Brain pericyte (primary cell): Measurements from ENCODE around the gene RHEB.

ENCODE experiments used
- DNase-seq: peaks from one replicate; pipeline ENCODE4 v3.0.0-alpha.2; 2012; ENCODE audit warnings: low read depth, low spot score

RHEB gene

DNA sequence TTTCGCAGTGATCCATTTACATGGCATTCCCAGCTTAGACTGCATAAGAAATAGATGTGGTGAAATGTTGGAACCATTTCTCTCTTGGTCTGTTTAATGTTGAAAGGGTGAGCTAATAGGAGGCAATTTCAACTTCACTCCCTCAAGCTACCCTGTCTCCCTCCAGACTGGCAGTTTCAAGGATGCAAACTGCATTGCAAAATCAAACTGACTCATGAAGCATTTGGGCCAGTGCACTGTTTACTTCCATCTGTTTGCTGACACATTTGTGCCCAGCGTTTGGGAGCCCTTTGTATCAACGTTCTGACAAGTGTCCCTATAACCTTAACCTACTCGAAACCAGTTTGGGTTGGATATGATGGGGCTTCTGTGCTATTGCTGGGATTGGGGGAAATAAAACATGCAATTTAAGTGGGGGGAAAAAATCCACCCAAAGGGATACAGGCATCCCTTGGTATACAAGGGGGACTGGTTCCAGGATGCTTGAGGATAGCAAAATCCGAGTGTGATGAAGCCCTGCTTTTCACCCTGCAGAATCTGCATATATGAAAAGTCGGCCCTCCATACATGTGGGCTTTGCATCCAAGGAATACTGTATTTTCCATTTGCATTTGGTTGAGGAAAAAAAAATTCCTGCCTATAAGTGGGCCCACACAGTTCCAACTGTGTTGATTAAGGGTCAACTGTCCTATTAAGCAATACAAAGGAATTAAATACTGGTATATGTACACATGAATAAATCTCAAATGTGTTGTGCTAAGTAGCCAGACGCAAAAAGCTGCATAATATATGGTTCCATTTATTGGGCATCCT, 15.6 kb downstream of the RHEB start:
- DNase-seq, result no peak

DNA sequence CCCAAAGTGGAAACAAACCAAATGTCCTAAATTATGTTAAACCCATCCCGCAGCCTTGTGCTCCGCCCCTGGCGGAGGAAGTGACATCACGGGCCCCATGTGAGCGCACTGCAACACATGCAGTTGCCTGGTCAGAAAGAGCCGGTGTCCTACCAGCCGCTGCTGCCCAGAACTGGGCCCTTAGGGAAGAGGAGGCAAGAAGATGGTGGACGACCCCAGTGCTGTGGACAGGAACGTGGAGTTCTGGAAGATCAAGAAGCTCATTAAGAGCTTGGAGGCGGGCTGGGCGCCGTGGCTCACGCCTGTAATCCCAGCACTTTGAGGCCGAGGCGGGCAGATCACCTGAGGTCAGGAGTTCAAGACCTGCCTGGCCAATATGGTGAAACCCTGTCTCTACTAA, 18.0 kb downstream of the RHEB start:
- no peak for DNase-seq

GRCh38 chr7:151498495-151498894, 21.2 kb downstream of the RHEB start:
- DNase-seq, result no peak

DNA sequence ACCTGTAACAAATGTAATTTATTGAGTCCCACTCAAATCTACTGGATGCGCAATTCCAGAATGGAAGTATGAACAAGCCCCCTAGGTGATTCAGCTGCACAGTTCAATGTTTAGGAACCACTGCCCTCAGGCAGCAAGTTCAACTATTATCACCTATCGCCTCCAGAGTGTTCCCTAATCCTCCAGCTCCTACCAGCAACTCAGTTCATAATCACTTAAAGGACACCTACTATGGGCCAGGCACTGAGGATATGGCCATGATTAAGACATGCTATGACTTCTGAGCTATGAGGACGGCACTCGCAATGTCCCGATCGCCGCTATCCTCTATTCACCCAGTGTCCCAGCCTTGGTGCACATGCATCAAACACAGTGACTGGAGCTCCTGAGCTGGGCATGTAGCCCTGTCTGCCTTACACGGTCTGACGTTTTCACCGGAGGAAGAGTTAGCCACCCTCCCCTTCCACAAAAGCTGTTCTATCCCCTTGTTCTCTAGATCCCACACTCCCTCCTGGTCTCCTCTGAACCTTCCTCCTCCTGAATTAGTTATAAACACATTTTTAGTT, 22.3 kb downstream of the RHEB start:
- DNase-seq, result no peak

GRCh38 chr7:151495360-151495759, 24.3 kb downstream of the RHEB start:
- no peak for DNase-seq

GRCh38 chr7:151494298-151495284, 25.1 kb downstream of the RHEB start:
- no peak for DNase-seq

- DNase-seq, result no peak
These were observed 26.6 kb downstream of the RHEB start for GRCh38 chr7:151493083-151493482.

- DNase-seq, result no peak
These were observed 27.8 kb downstream of the RHEB start for GRCh38 chr7:151491859-151492258.

- DNase-seq, result no peak
These were observed 29.1 kb downstream of the RHEB start for GRCh38 chr7:151490456-151491105.

DNA sequence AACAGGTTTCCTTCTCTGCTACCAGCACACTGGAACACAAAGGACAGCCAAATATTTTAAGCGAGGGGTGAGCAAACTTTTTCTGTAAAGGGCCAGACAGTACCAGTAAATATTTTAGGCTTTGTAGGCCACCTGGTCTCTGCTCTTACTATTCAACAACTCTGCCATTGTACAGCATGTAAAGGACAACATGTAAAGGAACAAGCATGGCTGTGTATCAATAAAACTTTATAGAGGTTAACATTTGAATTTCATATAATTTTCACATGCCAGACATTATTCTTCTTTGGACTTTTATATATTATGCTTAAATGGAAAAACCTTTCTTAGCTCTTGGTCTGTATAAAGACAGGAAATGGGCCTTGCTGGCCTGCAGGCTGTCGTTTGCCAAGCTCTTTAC, 30.2 kb downstream of the RHEB start:
- no peak for DNase-seq

DNA sequence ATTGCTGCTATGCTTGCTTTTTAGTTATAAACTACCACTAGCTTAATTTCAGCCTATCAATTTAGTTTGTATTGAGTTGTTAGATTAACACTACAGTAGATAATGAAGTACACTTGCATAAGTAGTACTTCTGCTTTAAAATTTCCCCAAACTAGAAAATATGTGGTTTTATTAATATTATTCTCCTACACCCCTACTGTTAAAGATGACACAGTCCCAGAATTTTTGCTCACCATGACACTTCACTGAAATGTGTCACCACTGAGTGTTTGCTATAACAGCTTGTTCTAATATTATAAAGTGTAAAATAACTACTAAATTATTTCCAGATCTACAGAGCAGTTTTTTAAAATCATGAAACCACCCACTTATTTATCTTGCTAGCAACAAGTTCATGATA, 31.6 kb downstream of the RHEB start:
- no peak for DNase-seq

DNA sequence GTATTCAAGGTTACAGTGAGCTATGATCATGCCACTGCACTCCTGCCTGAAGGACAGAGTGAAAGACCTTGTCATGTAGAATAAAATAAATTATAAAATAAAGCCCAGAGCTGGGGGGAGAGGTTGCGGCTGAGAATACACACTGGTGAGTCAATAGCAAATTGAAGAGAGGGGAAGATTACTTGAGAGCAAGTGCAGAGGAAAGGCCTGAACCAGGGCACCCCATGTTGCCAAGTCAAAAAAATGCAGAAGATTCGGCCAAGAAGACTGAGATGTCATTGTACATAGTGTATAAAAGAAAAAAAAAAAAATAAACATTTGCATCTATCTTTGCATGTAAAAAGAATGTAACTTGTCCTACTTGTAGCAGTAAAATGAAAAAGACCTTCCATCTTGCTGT, 32.5 kb downstream of the RHEB start:
- no peak for DNase-seq

DNA sequence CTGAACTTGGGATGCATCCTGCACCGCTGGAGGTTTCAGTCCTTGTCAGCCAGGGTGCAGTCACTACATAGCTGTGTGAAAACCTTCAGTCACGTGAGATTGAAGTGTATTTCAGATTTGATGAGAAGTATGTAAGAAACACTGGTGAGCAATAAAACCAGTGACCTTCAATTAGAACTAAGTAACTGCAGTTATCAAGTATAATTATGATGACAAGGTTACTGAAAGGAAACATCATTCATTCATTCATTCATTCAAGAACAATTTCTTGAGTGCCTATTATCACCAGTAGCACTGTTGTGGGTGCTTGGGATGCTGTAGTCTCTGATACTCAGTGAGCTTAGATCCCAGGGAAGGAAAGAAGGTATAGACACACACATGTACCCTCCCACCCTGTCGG, 33.6 kb downstream of the RHEB start:
- DNase-seq, result no peak

DNA sequence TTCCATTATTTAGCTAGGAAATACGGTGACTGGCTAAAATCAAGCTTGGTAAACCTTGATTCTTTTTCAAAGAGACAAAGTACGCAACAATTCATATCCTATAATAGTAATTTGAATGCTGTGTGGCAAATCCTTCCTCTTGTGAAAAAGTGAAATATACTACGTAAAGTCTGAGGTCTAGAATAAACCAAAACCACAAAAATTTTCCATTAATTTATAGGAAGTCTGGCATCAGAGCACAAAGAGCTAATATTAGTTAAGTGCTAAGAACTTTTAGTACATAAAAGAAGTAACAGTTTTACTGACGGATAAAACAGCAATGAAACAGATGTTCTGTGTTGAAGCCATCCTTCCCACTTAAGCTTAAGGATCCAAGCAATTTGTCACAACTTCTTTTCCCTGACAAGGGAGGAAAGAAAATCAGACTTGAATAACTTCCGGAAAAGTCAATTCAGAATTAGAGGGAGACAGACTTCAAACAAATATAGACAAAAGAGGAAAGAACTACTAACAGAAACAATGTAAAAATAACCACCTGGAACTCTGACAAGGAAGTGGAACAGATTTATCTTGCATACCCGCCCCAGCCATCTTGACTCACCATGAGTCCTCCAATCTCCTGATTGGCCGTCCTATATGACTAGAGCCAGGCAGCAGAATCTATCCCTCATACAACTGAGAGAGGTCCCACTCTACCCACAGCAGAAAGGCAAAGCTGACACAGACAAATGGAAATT, 34.6 kb downstream of the RHEB start:
- DNase-seq, result no peak

DNA sequence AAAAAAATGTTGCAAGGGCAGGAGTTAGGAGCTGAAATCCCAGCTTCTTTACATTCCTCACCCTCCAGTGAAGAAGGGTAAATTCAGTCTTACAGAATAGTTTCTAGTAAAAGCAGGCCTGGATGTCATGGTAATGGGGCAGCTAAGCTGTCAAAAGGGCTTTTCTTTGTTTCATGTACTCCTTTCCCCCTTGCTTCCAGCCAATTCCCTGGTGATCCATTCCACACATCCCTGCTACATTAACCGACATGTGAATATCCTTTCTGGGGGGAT, 36.0 kb downstream of the RHEB start:
- DNase-seq, result no peak

DNA sequence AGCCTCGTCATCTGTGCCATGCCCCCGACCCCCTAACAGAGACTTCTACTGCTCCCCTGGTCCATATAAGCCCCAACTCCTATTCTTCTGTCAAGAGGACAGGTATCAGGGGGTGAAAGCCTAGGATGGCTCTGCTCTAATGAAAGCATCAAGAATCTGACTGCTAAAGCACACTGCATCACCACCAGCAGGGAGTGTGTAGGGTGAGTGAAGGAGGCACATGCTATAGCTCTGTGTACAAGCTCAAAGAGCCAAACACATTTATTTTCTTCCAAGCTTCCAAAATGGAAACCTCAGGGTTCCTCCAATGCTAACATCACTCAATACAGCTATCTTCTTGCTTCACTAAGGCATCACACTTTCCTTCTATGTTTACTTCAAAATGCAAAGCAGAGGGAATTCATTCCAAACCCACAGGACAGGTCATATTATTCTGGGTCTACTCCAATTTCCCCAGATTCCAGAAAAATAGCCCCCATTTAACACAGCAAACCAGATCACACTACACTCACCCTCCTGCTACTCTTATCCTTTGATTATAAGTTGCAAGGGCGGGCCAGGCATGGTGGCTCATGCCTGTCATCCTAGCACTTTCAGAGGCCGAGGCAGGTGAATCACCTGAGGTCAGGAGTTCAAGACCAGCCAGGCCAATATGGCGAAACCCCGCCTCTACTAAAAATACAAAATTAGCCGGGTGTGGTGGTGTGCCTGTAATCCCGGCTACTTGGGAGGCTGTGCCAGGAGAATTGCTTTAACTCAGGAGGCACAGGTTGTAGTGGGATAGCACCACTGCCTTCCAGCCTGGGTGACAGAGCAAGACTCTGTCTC, 36.6 kb downstream of the RHEB start:
- no peak for DNase-seq

DNA sequence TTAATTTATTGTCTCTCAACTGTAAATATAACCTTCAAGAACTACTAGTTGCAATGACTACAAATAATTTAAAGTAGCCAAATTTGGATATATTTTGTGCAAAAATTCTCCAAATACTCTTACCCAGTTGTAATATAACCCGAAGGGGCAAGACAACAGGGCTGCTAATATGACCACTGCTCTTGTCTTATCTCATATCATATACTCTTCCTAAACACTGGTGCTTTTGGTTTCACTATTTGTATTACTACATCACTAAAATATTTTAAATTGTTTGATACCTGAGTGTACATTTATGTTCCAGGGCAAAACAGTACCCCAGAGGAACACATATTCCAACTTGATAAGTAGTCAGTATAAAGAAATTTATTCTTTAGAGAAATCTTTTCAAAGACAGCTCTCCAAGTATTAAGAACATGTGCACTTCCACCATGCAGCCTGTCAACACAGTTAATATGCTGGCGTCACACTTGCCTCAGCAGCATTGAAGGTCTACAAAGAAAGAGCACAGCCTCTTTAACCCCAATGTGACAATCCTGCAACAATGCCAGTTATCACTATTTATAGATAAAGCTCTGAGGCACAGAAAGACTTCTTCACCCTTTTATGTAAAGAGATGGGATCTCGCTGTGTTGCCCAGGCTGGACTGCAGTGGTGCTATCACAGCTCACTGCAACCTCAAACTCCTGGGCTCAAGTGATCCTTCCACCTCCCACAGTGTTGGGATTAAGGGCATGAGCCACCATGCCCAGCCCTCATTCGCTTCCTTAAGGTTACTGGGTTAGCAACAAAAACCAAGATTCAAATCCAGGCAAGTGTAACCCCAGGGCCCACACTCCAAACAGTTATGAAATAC, 37.8 kb downstream of the RHEB start:
- no peak for DNase-seq

- DNase-seq, result no peak
These were observed 41.8 kb downstream of the RHEB start for GRCh38 chr7:151477867-151478266.

DNA sequence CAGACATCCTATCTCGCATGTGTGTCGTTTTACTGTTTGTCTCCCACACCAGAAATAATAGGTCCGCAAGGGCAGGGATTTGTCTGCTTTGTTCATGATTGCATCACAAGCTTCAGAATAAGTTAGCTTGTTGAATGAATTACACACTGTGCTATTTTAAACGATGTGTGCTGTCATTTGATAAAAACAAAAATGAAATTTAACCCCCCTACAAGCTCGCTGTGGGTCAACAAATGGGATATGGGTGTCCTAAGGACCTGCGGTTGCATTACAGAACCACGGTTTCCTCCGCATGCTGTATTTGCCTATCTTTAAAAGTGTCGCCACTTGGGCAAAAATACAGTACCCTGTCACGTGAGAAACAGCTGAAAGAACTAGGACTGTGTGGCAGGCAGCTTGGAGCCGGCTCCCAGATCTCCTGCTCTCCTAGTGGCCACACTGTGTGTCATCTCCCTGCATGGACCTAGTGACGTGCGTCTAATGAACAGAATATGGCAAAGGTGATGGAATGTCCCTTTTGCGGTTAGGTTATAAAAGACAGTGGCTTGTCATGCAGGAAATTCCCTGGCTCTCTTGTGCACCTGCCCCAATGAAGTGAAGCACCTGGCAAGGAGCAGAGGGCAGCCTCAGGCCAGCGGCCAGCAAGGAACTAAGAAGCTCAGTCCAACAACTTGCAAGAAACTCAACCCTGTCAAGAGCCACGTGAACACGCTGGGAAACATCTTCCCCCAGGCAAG, 46.9 kb downstream of the RHEB start:
- DNase-seq, result no peak
